Gastroesophageal sphincter (tissue), 3 donors: ENCODE measurements around the gene ZFYVE9.

Experiments
- POLR2A ChIP-seq, 2 donors: fragments of 450-650 bp; IDR thresholded peaks; one replicate each; pipeline ENCODE4 v1.6.1; 2017; ENCODE audit warnings: antibody characterized with exemption in 2 of 2, mild to moderate bottlenecking in 2 of 2, moderate library complexity in 1 of 2
- POLR2AphosphoS5 ChIP-seq: sonication (generic); formaldehyde crosslinking; IDR thresholded peaks from one replicate; pipeline ENCODE4 v1.6.1; 2017; ENCODE audit warnings: antibody characterized with exemption
- TF ChIP-seq, protein P1 (sequence below), 4 experiments: fragments of 200-600 bp in 2 of 4; fragments of 450-650 bp in 2 of 4; sonication (generic) in 1 of 4; IDR thresholded peaks; one replicate each; pipeline ENCODE4 v1.5.1; 2017 to 2019; ENCODE audit warnings: antibody characterized with exemption in 4 of 4, mild to moderate bottlenecking in 2 of 4, moderate library complexity in 2 of 4

DNA sequence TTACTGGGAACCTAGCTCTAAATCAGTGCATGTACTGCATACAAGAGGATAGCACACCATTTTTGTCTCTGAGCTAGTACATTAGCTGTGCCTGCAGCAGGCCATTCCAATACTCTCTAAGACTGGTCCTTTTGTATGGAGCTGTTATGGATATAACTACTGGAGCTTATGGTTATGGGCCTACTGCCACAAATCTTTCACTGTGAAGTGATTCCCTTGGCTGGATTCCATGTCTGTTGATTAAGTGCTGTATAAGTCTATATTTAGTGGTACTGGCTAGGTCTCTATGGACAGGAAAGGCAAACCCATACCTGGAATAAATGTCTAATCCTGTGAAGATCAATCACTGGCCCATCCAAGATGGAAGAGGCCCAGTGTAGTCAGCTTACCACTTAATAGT is 12.0 kb downstream of the ZFYVE9 start:
- TF ChIP-seq POLR2A (IDR thresholded peaks at IDR 0.05) (no peak), POLR2AphosphoS5 (no peak)
- TF ChIP-seq, protein P1, sequence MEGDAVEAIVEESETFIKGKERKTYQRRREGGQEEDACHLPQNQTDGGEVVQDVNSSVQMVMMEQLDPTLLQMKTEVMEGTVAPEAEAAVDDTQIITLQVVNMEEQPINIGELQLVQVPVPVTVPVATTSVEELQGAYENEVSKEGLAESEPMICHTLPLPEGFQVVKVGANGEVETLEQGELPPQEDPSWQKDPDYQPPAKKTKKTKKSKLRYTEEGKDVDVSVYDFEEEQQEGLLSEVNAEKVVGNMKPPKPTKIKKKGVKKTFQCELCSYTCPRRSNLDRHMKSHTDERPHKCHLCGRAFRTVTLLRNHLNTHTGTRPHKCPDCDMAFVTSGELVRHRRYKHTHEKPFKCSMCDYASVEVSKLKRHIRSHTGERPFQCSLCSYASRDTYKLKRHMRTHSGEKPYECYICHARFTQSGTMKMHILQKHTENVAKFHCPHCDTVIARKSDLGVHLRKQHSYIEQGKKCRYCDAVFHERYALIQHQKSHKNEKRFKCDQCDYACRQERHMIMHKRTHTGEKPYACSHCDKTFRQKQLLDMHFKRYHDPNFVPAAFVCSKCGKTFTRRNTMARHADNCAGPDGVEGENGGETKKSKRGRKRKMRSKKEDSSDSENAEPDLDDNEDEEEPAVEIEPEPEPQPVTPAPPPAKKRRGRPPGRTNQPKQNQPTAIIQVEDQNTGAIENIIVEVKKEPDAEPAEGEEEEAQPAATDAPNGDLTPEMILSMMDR (IDR thresholded peaks at IDR 0.05): no peak
